WI38 (cell line): ENCODE results near the gene CCT7.

Source experiments
- H3K4me3 ChIP-seq: 2 replicates; pipeline ENCODE4 v1.5.1; 2011; ENCODE audit warnings: low read depth, mild to moderate bottlenecking, control low read depth, low read length
- CTCF ChIP-seq: IDR thresholded peaks from 2 replicates; pipeline ENCODE4 v1.5.1; 2012; ENCODE audit warnings: low read depth, mild to moderate bottlenecking, control low read depth, low read length

Gene CCT7

GRCh38 chr2:73279852-73280251 lies 45.7 kb downstream of the CCT7 start:
- no peak for TF ChIP-seq CTCF
- no peak overlapping the region for H3K4me3 ChIP-seq

- TF ChIP-seq CTCF, result no peak
- no peak overlapping the region for H3K4me3 ChIP-seq
These were observed 47.1 kb downstream of the CCT7 start for GRCh38 chr2:73281244-73281643.

- peak overlapping the region; percentile 63 for H3K4me3 ChIP-seq
- TF ChIP-seq CTCF, result no peak
These were observed 48.9 kb downstream of the CCT7 start for GRCh38 chr2:73282924-73283544.

GRCh38 chr2:73283545-73284295 lies 49.6 kb downstream of the CCT7 start:
- no peak for TF ChIP-seq CTCF
- peak overlapping the region; percentile 63 for H3K4me3 ChIP-seq

- H3K4me3 ChIP-seq, result peak within 1 kb of the TSS; percentile 63
- no peak for TF ChIP-seq CTCF
These were observed 50.4 kb downstream of the CCT7 start, which contains the start of gene FBXO41 for GRCh38 chr2:73284296-73285158. FBXO41 (minus strand) TSS chr2:73284478; CDS start chr2:73269630, 14,848 bp downstream.

GRCh38 chr2:73285159-73285739 lies 51.1 kb downstream of the CCT7 start:
- TF ChIP-seq CTCF, result no peak
- no peak overlapping the region for H3K4me3 ChIP-seq
